Left colon (tissue), 2 donors: ENCODE data around the gene FXYD4. TPM values are rescaled to one million over a fixed set of nuclear protein-coding genes. Genes with fewer than 3 reads are reported as not detected.
"Not testable (repeated sequence)": the region's sequence is repeated elsewhere in the genome, so short reads cannot be mapped to it uniquely, and the experiment has no call there.

ENCODE experiments used
- ATAC-seq: fragments of 200-7000 bp; cut with Tn5 transposase; one replicate; pipeline ENCODE4 v1.9.1; 2020; ENCODE audit warnings: mild to moderate bottlenecking, moderate library complexity
- DNase-seq, 2 donors: peaks; one replicate each; pipeline ENCODE4 v3.0.0-alpha.2; 2020
- intact Hi-C, 2 donors: fragments of 100-400 bp; cut with DNase I in 1 of 2; cut with micrococcal nuclease in 1 of 2; formaldehyde crosslinking; loops; one replicate each; pipeline versions ENCODE4 v1.11.2 to v1.14.0; 2022; cut with DNase I, micrococcal nuclease
- total RNA-seq, 2 donors: library from RNA; stranded (reverse); fragmentation: NEBNext Ultra II Directional; extraction: Animal tissue kit (Norgen Biotek cat#: 25700); gene quantifications; one replicate each; pipeline ENCODE4 v1.2.1, GENCODE V29; 2021
- donor health status: DM: no; HTN: no; CAD: no.
- donor health status: DM: yes; HTN: yes; CAD: no.

Gene FXYD4
- total RNA-seq, 2 donors from 2014 or later: not detected

DNA sequence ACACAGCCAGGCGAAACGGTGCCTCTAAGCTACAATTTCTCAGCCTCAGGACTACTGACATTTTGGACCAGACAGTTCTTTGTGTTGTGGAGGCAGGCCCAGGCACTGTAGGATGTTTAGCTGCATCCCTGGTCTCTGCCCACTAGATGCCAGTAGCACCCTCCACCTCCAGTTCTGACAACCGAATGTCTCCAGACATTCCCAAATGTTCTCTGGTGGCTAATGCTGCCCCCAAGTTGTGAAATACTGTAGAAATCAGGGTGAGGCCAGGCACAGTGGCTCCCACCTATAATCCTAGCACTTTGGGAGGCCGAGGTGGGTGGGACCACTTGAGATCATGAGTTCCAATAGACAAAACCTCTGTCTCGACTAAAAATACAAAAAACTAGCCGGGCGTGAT, 19.3 kb downstream of the FXYD4 start:
- ATAC-seq (peak; percentile 54), DNase-seq (no peak)
- intact Hi-C loops: no loop called here

DNA sequence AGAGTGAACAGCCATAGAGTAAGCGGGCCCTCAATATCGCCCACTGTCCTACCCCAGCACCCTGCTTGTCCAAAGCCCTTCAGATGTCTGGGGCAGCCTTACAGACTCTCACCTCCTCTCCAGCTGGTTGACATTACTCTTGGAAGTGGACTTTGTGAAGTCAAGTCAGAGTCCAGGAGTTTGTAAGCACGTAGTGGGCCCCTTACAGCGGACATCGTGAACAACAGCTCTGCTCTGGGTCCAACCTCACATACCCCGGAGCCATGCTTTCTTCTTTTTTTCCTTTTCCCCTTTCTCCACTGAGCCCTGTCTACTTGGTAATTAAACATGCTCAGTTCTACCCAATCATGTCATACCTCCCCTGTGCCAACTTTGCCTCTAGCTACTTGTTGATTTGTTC, 20.1 kb downstream of the FXYD4 start:
- intact Hi-C loops: no loop called here
- DNase-seq (no peak), ATAC-seq (no peak)

DNA sequence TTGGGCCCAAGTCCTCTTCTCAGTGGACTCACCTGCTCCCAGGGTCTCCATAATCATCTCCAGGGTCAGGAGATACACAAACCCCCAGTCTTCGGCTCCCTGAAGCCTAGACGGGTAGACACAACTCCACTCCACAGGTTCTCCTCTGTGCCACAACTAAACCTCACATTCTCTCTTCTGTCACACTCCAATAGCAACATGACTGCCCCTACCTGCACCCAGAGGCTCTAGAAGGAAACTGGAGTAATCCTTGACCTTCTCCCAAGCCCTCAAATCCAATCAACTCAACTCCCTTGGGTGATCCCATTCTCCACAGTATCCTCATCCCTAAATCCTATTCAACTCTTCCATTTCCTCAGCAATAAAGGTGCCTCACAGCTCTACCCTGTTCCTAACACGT, 21.3 kb downstream of the FXYD4 start:
- DNase-seq (peak in 1 of 2 donors; percentile 3), ATAC-seq (no peak)
- intact Hi-C loops: no loop called here

DNA sequence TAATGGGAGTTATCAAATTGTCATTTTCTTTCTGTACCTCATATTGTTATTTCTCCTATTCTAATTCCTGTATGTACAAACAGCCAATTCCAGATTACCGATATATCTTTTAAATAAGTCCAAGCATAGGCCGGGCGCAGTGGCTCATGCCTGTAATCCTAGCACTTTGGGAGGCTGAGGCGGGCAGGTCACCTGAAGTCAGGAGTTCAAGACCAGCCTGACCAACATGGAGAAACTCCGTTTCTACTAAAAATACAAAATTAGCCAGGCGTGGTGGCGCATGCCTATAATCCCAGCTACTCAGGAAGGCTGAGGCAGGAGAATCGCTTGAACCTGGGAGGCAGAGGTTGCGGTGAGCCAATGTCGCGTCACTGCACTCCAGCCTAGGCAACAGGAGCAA, 21.8 kb downstream of the FXYD4 start:
- peak in 1 of 2 donors; percentile 9 for DNase-seq
- intact Hi-C loops, ATAC-seq: not testable (repeated sequence)

DNA sequence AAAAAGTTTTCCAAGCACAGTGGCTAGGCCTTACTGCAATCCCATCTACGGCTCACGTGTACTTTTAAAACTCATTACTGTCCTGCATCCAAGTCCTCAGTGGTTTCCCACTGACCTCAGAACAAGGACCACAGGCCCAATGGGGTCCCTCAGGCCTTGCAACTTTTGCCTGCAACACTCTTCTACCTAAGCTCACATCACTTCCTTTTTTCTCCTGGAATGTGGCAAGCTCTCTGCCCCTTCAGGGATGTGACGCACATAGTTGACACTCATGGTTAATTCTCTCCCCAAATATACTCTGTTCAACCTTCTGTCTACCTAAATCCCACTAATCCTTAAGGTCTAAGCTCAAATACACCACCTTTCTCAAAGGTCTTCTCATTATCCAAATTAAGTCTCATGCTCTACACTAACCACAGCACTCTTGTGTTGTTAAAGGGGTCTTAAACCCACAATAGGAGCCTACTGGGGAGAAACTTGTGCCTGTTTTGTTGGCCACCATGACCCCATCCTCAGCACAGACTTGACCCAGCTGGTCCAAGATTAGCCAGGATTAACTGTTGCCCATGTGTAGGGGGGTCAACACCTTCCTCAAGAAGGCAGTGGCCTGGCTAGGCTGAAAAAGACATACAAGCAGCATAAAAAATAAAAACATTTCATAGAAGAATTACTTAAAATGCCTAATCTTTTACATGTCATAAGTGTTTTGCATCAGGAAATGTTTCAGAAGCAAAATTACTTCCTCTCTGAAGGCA, 22.3 kb downstream of the FXYD4 start:
- DNase-seq (peak in 1 of 2 donors; percentile 14), ATAC-seq (no peak)
- intact Hi-C loops: no loop called here

- ATAC-seq: no peak
- peak in 1 of 2 donors; percentile 22 for DNase-seq
- intact Hi-C loops: no loop called here
Observed at GRCh38 chr10:43394868-43395267, 23.4 kb downstream of the FXYD4 start.

- intact Hi-C loops: no loop called here
- DNase-seq (peak; percentile 50 to 58), ATAC-seq (peak; percentile 2)
Observed at GRCh38 chr10:43395571-43396060, 24.2 kb downstream of the FXYD4 start.

DNA sequence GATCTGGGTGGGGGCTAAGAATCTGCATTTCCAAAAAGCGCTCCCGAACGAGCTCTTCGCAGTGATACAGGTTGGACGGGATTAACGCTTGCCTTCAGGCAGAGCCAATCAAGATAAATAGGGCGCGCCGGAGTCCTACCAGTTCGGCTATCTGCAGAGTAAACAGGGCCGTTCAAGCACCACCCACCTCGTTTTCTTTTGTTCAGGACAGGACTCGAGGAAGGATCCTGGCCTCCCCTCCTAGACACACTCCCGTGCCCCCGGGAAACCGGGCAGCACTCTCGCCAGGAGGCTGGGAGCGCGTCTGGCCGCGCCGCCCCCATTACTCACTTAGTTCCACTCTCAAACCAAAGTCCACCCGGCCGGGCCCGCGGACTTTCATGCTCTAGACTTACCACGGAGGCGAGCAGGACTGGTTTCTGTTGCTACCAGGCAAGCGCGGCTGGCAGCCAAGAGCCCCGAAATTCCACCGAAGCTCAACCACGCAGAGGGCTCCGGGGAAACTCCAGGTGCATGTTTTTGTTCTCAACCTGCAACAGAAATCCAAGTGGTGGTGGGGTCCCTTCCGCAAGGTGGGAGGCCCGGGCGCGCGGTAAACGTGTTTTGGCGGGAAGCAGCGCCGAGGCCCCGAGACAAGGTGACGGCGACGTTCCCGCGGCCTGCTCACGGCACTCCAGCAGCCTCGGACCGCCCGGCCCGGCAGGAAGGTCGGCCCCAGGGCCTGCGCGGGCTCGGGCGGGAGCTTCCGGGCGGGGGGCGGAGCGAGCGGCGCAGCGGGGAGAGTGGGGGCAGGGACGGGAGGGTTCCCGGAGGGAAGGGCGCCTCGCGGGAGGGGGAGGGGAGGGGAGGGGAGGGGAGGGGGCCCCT, 24.9 kb downstream of the FXYD4 start:
- peak; percentile 77 for ATAC-seq
- intact Hi-C loops: no loop called here
- peak; percentile 83 to 87 for DNase-seq

GRCh38 chr10:43396928-43397624, 25.6 kb downstream of the FXYD4 start:
- peak; percentile 82 for ATAC-seq
- intact Hi-C loops: no loop called here
- DNase-seq: peak; percentile 92 to 96

DNA sequence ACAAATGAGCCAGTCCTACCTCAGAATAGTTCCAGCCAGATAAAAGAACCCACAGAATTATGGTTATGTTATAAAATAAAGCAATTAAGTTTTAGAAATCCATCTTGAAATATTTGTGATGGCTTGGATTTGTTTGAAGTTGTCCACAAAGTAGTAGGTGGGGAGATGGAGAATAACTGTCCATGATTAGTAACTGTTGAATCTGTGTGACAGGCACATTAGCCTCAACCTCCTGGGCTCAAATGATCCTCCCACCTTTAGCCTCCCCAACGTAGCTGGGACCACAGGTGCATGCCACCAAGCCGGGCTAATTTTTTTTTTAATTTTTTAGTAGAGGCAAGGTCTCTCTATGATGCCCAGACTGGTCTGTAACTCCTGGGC, 27.5 kb downstream of the FXYD4 start:
- DNase-seq (no peak), ATAC-seq (no peak)
- intact Hi-C loops: no loop called here

DNA sequence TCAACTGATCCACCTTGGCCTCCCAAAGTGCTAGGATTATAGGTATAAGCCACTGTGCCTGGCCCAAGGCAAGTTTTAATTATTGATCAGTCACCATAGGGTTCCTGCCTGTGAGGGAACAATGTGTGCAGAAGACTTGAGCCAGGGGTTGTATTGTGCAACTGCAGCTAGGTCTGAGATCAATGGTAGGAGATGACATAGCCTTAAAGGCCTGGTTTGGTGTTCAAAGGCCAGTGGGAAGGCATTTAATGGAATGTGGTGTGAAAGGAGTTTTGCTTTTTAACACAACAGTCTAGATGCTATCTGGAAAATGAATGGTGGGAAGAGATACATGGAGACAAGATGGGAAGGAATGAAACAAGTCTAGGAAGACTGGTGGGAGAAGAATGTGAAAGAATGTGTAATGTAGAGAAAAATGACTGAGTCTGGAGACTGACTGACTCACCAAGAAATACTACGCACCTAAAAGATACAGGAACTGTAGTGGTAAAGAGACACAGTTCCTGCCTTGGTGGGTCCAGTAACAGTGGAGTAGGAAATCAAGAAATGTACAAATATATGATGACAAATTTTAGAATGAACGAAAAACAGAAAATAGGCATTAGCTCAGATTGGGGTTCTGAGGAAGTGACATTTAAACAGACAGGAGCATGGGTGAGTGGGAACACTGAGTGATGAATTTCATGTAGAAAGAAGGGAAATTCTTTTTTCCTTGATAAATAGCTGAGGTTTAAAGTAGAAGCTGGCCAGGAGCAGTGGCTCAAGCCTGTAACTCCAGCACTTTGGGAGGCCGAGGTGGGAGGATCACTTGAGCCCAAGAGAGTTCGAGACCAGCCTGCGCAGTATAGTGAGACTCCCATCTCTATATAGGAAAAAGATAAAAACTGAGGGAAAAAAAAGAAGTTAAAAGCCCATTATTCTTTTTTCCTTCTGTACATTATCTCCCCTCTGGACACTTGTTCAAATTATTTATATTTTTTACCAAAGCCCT, 28.2 kb downstream of the FXYD4 start:
- ATAC-seq (no peak), DNase-seq (no peak)

GRCh38 chr10:43401627-43402026, 30.2 kb downstream of the FXYD4 start:
- no peak for ATAC-seq
- intact Hi-C loops: no loop called here
- DNase-seq: no peak

More for the DNA sequence above, 28.2 kb downstream of the FXYD4 start:
- intact Hi-C loops: no loop called here

DNA sequence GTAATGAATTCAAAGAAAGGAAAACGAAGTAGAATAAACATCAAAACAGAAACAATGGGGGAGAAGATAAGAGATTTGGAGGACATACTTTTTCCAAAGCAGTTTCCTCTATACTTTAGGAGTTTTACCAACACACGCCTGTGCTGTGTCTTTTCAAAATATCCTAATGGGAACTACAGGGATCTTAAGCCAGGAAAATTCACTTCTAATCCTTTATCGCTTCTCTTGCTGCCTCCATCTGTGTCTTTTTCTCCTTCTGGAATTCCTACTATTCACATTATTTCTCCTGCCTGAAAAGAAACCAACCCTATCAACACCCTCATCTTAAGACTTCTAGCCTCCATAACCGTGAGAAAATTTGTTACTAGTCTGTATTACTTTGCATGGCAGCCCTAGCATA, 30.7 kb downstream of the FXYD4 start:
- intact Hi-C loops: no loop called here
- DNase-seq: no peak
- no peak for ATAC-seq

DNA sequence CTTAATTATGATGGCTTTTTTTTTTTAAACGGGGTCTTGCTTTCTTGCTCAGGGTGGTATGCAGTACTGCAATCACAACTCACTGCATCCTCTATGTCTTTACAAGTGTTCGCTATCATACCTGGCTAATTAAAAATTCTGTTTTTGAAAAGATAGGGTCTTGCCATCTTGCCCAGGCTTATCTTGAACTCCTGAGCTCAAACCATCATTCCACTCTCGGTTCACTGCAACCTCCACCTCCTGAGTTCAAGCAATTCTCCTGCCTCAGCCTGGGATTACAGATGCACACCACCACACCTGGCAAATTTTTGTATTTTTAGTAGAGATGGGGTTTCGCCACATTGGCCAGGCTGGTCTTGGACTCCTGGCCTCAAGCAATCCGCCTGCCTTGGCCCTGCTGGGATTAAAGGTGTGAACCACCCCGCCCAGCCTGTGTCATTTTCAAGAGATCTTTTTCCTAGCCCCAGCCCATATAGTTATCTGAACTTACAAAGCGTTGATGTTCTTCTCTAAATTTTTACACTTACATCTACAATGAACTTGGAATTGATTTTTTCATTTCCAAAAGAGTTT, 31.5 kb downstream of the FXYD4 start:
- DNase-seq (peak in 1 of 2 donors; percentile 54), ATAC-seq (peak; percentile 32)
- intact Hi-C loops: no loop called here

- intact Hi-C loops: no loop called here
- ATAC-seq (no peak), DNase-seq (no peak)
Observed at GRCh38 chr10:43403911-43404703, 32.7 kb downstream of the FXYD4 start.

DNA sequence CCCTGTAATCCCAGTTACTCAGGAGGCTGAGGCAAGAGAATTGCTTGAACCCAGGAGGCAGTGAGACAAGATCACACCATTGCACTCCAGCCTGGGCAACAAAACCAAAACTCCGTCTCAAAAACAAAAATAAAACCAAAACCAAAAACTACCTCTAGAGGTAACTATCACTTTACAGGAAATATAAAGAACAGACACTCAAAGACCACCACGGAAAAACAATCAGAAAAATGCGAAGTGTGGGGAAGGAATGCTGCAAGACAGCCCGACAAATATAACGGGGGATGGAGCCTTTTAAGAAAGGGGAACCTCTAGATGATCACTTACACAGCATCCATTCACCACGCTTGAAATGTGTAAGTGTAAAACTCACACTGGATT, 33.3 kb downstream of the FXYD4 start:
- no peak for DNase-seq
- intact Hi-C loops: no loop called here

DNA sequence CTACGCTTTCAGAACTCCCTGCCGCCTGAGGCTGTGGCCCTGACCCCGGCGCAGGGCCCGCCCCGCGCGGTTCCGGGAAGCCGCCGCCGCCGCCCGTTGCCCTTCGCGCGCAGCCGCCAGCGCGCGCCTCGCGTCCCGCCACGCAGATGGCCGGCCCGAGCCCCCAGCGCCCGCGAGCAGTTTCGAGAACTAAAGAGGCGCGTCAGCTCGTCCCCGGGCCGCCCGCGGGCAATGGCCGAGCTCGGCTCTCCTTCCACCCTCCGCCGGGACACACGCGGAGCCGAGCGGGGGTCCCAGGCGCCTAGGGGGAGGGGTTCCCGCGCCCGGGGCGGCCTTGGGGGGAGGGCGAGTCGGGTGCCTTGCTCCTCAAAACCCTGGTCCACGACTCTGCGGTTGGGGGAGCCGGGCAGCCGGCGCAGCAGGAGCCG, 35.7 kb downstream of the FXYD4 start:
- ATAC-seq (peak; percentile 36), DNase-seq (peak in 1 of 2 donors; percentile 74)
- intact Hi-C loops: no loop called here

More for the DNA sequence above, 33.3 kb downstream of the FXYD4 start:
- no peak for ATAC-seq
